OCI-LY1 (cell line): ENCODE data around the gene TLDC2.

Experiments
- CTCF ChIP-seq: fragments of 200-600 bp; sonication (generic), shearing (Covaris generic); IDR thresholded peaks from 2 replicates; pipeline ENCODE4 v1.5.1; 2017; ENCODE audit warnings: mild to moderate bottlenecking, antibody characterized with exemption, low read length, moderate library complexity, mixed read lengths
- EZH2 ChIP-seq: fragments of 200-600 bp; sonication (generic), shearing (Covaris generic); IDR thresholded peaks from 2 replicates; pipeline ENCODE4 v1.8.0; 2017; ENCODE audit warnings: borderline replicate concordance, mixed run types, mild to moderate bottlenecking, antibody characterized with exemption, low read length, moderate library complexity, mixed read lengths

DNA sequence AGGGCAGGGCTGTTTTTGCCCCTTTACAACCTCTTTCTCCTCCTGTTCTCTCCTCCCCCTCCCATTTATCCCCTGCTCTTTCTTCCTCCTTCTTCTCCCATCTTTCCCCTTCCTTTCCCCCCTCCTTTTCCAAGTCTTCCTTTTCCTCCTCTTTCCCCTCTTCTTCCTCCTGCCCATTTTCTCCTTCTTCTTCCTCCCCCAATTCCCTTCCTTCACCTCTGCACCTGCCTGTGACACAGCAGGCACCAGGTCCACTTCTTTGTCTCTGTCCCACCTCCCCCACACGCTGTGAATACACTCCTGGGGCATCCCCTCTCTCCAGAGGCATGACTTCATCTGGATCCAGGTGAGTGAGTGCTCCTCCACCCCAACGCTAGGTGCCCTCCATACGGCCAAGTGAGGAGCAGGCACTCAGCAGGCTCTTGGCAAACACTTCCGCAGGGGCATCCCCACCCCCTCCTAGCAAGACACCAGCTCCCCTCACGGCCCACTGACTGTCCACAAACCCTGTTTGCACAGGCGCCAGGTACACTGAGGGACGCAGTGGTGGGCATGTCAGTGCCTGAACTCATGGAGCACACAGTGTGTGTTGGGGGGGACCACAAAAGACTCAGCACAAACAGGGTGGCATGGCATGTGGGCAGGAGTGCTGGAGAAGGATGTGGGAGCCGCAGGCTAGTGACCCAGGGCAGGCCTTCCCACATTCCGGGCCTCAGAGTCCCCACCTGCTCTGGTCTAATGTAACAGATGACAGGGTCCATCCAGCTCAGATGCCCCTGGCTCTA lies 10.7 kb upstream of the TLDC2 start:
- TF ChIP-seq CTCF, result no peak
- TF ChIP-seq EZH2, result no peak
